HG03558 (cell line): ENCODE data around the gene KRTAP10-11.

Experiments
- ATAC-seq: cut with Tn5 transposase; IDR thresholded peaks from one replicate; pipeline ENCODE4 v1.9.1; 2021; ENCODE audit warnings: moderate number of reproducible peaks; ENCODE audit not compliant: unreplicated experiment; ENCODE audit errors: extremely low read depth

The KRTAP10-11 gene

GRCh38 chr21:44691686-44692085, 45.5 kb downstream of the KRTAP10-11 start:
- no peak for ATAC-seq

GRCh38 chr21:44692798-44693512, 46.7 kb downstream of the KRTAP10-11 start:
- no peak for ATAC-seq

DNA sequence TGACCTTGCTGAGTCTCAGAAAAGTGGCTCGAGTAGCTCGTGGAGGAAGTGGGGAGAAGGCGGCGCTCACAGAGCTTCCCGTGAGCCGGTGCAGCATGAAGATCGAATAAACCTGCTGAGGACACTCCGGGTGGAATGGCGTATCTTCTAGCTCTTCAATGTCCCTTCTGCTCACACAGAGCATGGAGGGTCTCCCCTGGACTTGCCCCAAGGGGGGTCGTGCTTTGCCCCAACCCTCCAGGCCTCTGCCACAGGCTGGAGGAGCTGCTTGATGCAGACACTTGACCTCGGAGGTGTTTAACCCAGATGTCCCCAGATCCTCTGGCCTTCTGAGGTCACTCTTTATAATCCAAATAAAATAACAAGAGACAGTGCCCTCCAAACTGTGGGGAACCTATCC, 48.6 kb downstream of the KRTAP10-11 start:
- ATAC-seq, result no peak

GRCh38 chr21:44695184-44695583, 49.0 kb downstream of the KRTAP10-11 start:
- ATAC-seq, result no peak

GRCh38 chr21:44695641-44696040, 49.4 kb downstream of the KRTAP10-11 start:
- no peak for ATAC-seq

- ATAC-seq, result no peak
Observed at GRCh38 chr21:44696572-44696971, 50.4 kb downstream of the KRTAP10-11 start.
